ENCODE measurements around the gene TRPM6. TPM values are rescaled to one million over a fixed set of nuclear protein-coding genes. Genes with fewer than 3 reads are reported as not detected.

The TRPM6 gene
- total RNA-seq, 1 experiment from 2014 or later = 0.57 TPM

GRCh38 chr9:74721696-74722660 lies 165.7 kb downstream of the TRPM6 start:
- H3K4me3 Mint-ChIP-seq = no peak overlapping the region
- H3K79me2 ChIP-seq (ENCODE audit: insufficient read depth, low read length) = no peaks in the 10 kb centered on the region; the same call in 1 of the 2 replicates
- H4K20me1 ChIP-seq (ENCODE audit: control insufficient read depth, insufficient read depth, insufficient read length) = no peaks in the 10 kb centered on the region
- H3K4me1 Mint-ChIP-seq = peaks cover 2 to 8% of the 10 kb centered on the region in 2 experiments; a peak in 1 of 4 replicates
- H3K27me3 Mint-ChIP-seq (ENCODE audit: low read depth) = no peaks in the 10 kb centered on the region
- H3K36me3 Mint-ChIP-seq (ENCODE audit: insufficient read depth in 1 of 3, low read depth in 3 of 3) = no peaks in the 10 kb centered on the region
- no peak overlapping the region for H4K91ac ChIP-seq (ENCODE audit: insufficient read length, low read depth, low read length)
- H3K23me2 ChIP-seq (ENCODE audit: insufficient read length, low read depth, low read length, poor library complexity, severe bottlenecking) = no peaks in the 10 kb centered on the region
- no peaks in the 10 kb centered on the region for H3K79me1 ChIP-seq (ENCODE audit: insufficient read depth, low read depth, low read length, poor library complexity, severe bottlenecking)
- H3K9me3 Mint-ChIP-seq = no peaks in the 10 kb centered on the region
- H2BK12ac ChIP-seq (ENCODE audit: insufficient read length, low read depth, low read length) = no peak overlapping the region
- H4K5ac ChIP-seq (ENCODE audit: insufficient read length, low read depth, low read length) = no peak overlapping the region
- DNase-seq = no peak
- no CpG with 5 or more reads among the region's 5 CpGs for WGBS (ENCODE audit: extremely low coverage, insufficient read length, low lambda C conversion rate)
- no peak overlapping the region for H2BK5ac ChIP-seq (ENCODE audit: insufficient read length, low read length)
- no peak overlapping the region; a peak in 2 of 7 replicates for H3K27ac Mint-ChIP-seq
- no peak overlapping the region for H3K56ac ChIP-seq (ENCODE audit: insufficient read length, low read depth, low read length)
- no peak overlapping the region for H3K4me2 ChIP-seq (ENCODE audit: insufficient read depth, insufficient read length, low read length)
- H3K9ac ChIP-seq (ENCODE audit: extremely low read depth, insufficient read length, low read length) = no peak overlapping the region
- no peak overlapping the region for H3K18ac ChIP-seq (ENCODE audit: insufficient read length, low read depth, low read length)
- H3K23ac ChIP-seq (ENCODE audit: insufficient read length, low read depth, low read length) = no peak overlapping the region
- H2AFZ ChIP-seq (ENCODE audit: low read length) = no peak overlapping the region
- H2BK15ac ChIP-seq (ENCODE audit: low read depth, low read length) = no peak overlapping the region
- no peak overlapping the region for H3T11ph ChIP-seq (ENCODE audit: low read length)
- no peak overlapping the region for H3K27ac ChIP-seq (ENCODE audit: insufficient read length, low read depth, low read length)
- H3K4ac ChIP-seq (ENCODE audit: low read depth, low read length) = no peak overlapping the region
- H2AK5ac ChIP-seq (ENCODE audit: insufficient read length, low read length) = no peak overlapping the region
- H3K9me3 ChIP-seq (ENCODE audit: control insufficient read depth, low read depth, low read length) = no peaks in the 10 kb centered on the region
- H3K14ac ChIP-seq (ENCODE audit: insufficient read depth, low read length) = no peak overlapping the region
- H3K4me1 ChIP-seq (ENCODE audit: insufficient read depth, low read length) = no peaks in the 10 kb centered on the region; the same call in 1 of the 2 replicates
- no peak overlapping the region for H4K8ac ChIP-seq (replicated peaks; ENCODE audit: insufficient read length, low read depth, low read length)
- H3K27me3 ChIP-seq (ENCODE audit: insufficient read depth, low read length) = no peaks in the 10 kb centered on the region
- H2BK20ac ChIP-seq (ENCODE audit: low read depth, low read length, poor library complexity, severe bottlenecking) = no peak overlapping the region
- H2BK120ac ChIP-seq (ENCODE audit: low read depth, low read length, poor library complexity, severe bottlenecking) = no peak overlapping the region
- TF ChIP-seq, protein P1, sequence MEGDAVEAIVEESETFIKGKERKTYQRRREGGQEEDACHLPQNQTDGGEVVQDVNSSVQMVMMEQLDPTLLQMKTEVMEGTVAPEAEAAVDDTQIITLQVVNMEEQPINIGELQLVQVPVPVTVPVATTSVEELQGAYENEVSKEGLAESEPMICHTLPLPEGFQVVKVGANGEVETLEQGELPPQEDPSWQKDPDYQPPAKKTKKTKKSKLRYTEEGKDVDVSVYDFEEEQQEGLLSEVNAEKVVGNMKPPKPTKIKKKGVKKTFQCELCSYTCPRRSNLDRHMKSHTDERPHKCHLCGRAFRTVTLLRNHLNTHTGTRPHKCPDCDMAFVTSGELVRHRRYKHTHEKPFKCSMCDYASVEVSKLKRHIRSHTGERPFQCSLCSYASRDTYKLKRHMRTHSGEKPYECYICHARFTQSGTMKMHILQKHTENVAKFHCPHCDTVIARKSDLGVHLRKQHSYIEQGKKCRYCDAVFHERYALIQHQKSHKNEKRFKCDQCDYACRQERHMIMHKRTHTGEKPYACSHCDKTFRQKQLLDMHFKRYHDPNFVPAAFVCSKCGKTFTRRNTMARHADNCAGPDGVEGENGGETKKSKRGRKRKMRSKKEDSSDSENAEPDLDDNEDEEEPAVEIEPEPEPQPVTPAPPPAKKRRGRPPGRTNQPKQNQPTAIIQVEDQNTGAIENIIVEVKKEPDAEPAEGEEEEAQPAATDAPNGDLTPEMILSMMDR (conservative IDR thresholded peaks at IDR 0.05) = no peak

Measured in H9 (cell line).